Kidney (tissue), 14 donors: ENCODE results near the gene PHF1. TPM values are rescaled to one million over a fixed set of nuclear protein-coding genes. Genes with fewer than 3 reads are reported as not detected.

Experiments used
- DNase-seq, 5 donors: peaks; one replicate each; pipeline ENCODE4 v3.0.0-alpha.2; 2013 to 2020
- FAIRE-seq: peaks from 2 replicates; lab custom pipeline; 2012; peaks lifted over from hg19 to GRCh38; lab: Jason Lieb, UNC
- H3K27ac ChIP-seq, 2 donors: one replicate each; pipeline ENCODE4 v1.7.0; 2013; ENCODE audit warnings: low read depth in 2 of 2, low read length in 2 of 2, inconsistent platforms in 1 of 2
- H3K27me3 ChIP-seq: one replicate; pipeline ENCODE4 v1.7.1; 2013; ENCODE audit warnings: low read length, inconsistent platforms; ENCODE audit not compliant: control insufficient read depth, insufficient read depth
- H3K36me3 ChIP-seq, 3 donors: one replicate each; pipeline versions ENCODE4 v1.7.0 to v1.7.1; 2013; ENCODE audit warnings: low read length in 3 of 3, control low read depth in 1 of 3, inconsistent platforms in 1 of 3; ENCODE audit not compliant: insufficient read depth in 3 of 3, control insufficient read depth in 2 of 3
- H3K4me1 ChIP-seq, 3 donors: one replicate each; pipeline versions ENCODE4 v1.7.0 to v1.7.1; 2013; ENCODE audit warnings: low read length in 3 of 3, inconsistent platforms in 1 of 3, low read depth in 1 of 3; ENCODE audit not compliant: control insufficient read depth in 2 of 3, insufficient read depth in 2 of 3
- H3K4me3 ChIP-seq, 3 donors: one replicate each; pipeline versions ENCODE4 v1.7.0 to v1.8.1; 2013; ENCODE audit warnings: low read length in 3 of 3, control low read depth in 1 of 3, inconsistent platforms in 1 of 3
- H3K9ac ChIP-seq, 3 donors: one replicate each; pipeline versions ENCODE4 v1.7.0 to v1.7.1; 2013; ENCODE audit warnings: low read length in 3 of 3, control low read depth in 1 of 3, inconsistent platforms in 1 of 3
- H3K9me3 ChIP-seq, 3 donors: one replicate each; pipeline versions ENCODE4 v1.7.0 to v1.7.1; 2013; ENCODE audit warnings: low read length in 3 of 3, control low read depth in 1 of 3, inconsistent platforms in 1 of 3; ENCODE audit not compliant: control insufficient read depth in 2 of 3, insufficient read depth in 1 of 3
- CTCF ChIP-seq: IDR thresholded peaks from 3 replicates; pipeline ENCODE4 v1.5.1; 2012; ENCODE audit warnings: mild to moderate bottlenecking, moderate library complexity, borderline replicate concordance; ENCODE audit not compliant: insufficient read depth; ENCODE audit errors: extremely low read depth
- intact Hi-C: fragments of 100-400 bp; cut with DNase I; formaldehyde crosslinking; loops from one replicate; pipeline ENCODE4 v1.11.1; 2022
- polyA plus RNA-seq: library from polyadenylated mRNA; stranded (reverse); fragments of 350-450 nt; fragmentation: Illumina TruSeq; extraction: RNeasy Lipid Tissue Mini Kit (QIAGEN cat#74804); gene quantifications from one replicate; pipeline ENCODE4 v1.2.3, GENCODE V29; 2014; ENCODE audit warnings: low read depth, low replicate concordance; ENCODE audit not compliant: insufficient read depth
- total RNA-seq: library from RNA; stranded (reverse); fragmentation: NEBNext Ultra II Directional; extraction: Animal tissue kit (Norgen Biotek cat#: 25700); gene quantifications from one replicate; pipeline ENCODE4 v1.2.1, GENCODE V29; 2021
- donor health status: control.
- donor health status: control.
- donor health status: control.
- donor health status: control.
- donor health status: control.
- donor health status: DM: yes; HTN: yes; CAD: no.
- donor health status: Normal renal cell carcinoma (clear cell type).

The PHF1 gene
- total and polyA plus RNA-seq, 2 donors from 2014 or later: 63.8 to 87.6 TPM

DNA sequence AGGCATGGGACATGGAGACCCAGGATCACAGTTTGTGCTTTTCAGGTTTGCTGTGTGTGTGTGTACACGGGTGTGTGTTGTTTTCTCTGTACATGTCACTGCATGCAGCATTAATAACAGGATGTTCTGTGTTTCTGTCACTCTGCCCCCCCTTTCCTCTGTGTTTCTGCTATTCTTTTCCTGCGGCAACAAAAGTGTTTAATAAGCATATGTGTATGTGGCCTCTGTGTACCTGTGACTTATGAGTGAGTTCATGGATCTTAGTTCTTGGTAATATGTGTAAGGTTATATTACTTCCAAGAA lies 18.9 kb downstream of the PHF1 start:
- no peaks in the 10 kb centered on the region for H3K9me3 ChIP-seq
- no peak overlapping the region for H3K27ac ChIP-seq
- no peak for TF ChIP-seq CTCF
- no peak overlapping the region for H3K9ac ChIP-seq
- DNase-seq: no peak
- no peaks in the 10 kb centered on the region for H3K36me3 ChIP-seq
- FAIRE-seq: no peak
- H3K27me3 ChIP-seq: no peaks in the 10 kb centered on the region
- H3K4me1 ChIP-seq: peaks cover 6 to 35% (median 7%) of the 10 kb centered on the region in 3 donors
- H3K4me3 ChIP-seq: no peak overlapping the region
- intact Hi-C loops: no loop called here

DNA sequence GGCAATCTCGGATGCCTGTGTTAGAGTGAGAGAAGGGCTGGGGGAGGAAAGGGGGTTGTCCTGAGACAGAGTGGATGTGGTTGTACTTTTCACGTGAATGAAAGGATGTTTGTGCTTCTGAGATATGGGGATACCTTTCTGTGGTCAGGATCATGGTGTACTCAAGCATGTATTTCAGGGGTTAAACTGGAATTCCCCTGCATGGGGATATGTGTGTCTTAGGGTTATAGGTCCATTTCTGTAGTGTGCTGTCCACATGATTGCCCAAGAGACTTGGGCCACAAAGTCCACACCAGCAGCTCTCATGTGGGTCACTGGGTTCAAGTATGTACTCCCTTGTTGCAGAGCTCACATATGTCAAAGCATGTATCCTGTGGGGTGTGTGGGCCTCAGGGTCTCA lies 19.5 kb downstream of the PHF1 start:
- DNase-seq (no peak), FAIRE-seq (no peak)
- no peak overlapping the region for H3K9ac ChIP-seq
- intact Hi-C loops: no loop called here
- no peaks in the 10 kb centered on the region for H3K9me3 ChIP-seq
- H3K27me3 ChIP-seq: no peaks in the 10 kb centered on the region
- H3K27ac ChIP-seq: no peak overlapping the region
- no peak overlapping the region for H3K4me3 ChIP-seq
- peaks cover 6 to 30% (median 7%) of the 10 kb centered on the region in 3 donors for H3K4me1 ChIP-seq
- TF ChIP-seq CTCF: no peak
- H3K36me3 ChIP-seq: no peaks in the 10 kb centered on the region

GRCh38 chr6:33430991-33431879 lies 20.4 kb downstream of the PHF1 start:
- Histone ChIP-seq H3K9me3 (no peaks in the 10 kb centered on the region), H3K36me3 (peaks cover 0 to 6% (median 4%) of the 10 kb centered on the region in 3 donors), H3K9ac (no peak overlapping the region), H3K27ac (no peak overlapping the region), H3K4me3 (peak overlapping the region in 1 of 3 donors; percentile 16), H3K27me3 (no peaks in the 10 kb centered on the region), H3K4me1 (peaks cover 6 to 30% (median 7%) of the 10 kb centered on the region in 3 donors)
- FAIRE-seq (no peak), DNase-seq (peak; percentile 83 to 92 (median 88))
- no peak for TF ChIP-seq CTCF
- intact Hi-C loops: no loop called here
